Measurements from ENCODE around the gene CHI3L2.
"Not testable (repeated sequence)": the region's sequence is repeated elsewhere in the genome, so short reads cannot be mapped to it uniquely, and the experiment has no call there.

Gene CHI3L2

GRCh38 chr1:111202707-111203623, 24.5 kb upstream of the CHI3L2 start:
- DNase-seq (ENCODE audit: low spot score), result no peak

GRCh38 chr1:111203681-111204200, 23.8 kb upstream of the CHI3L2 start:
- no peak for DNase-seq (ENCODE audit: low spot score)

GRCh38 chr1:111204201-111204982, 23.1 kb upstream of the CHI3L2 start:
- no peak for DNase-seq (ENCODE audit: low spot score)

GRCh38 chr1:111204983-111205713, 22.4 kb upstream of the CHI3L2 start:
- DNase-seq (ENCODE audit: low spot score), result no peak

- no peak for DNase-seq (ENCODE audit: low spot score)
Measured at GRCh38 chr1:111205714-111206050, 21.8 kb upstream of the CHI3L2 start.

GRCh38 chr1:111208921-111209320, 18.6 kb upstream of the CHI3L2 start:
- no peak for DNase-seq (ENCODE audit: low spot score)

- DNase-seq (ENCODE audit: low spot score), result no peak
Measured at GRCh38 chr1:111209622-111210021, 17.9 kb upstream of the CHI3L2 start.

- no peak for DNase-seq (ENCODE audit: low spot score)
Measured at GRCh38 chr1:111211921-111212320, 15.6 kb upstream of the CHI3L2 start.

GRCh38 chr1:111212634-111213335, 14.7 kb upstream of the CHI3L2 start:
- no peak for DNase-seq (ENCODE audit: low spot score)

- DNase-seq (ENCODE audit: low spot score), result no peak
Measured at GRCh38 chr1:111213412-111213811, 14.1 kb upstream of the CHI3L2 start.

GRCh38 chr1:111214074-111214801, 13.3 kb upstream of the CHI3L2 start:
- no peak for DNase-seq (ENCODE audit: low spot score)

GRCh38 chr1:111214884-111215283, 12.6 kb upstream of the CHI3L2 start:
- no peak for DNase-seq (ENCODE audit: low spot score)

- DNase-seq (ENCODE audit: low spot score), result not testable (repeated sequence)
Measured at GRCh38 chr1:111215285-111215684, 12.2 kb upstream of the CHI3L2 start.

- no peak for DNase-seq (ENCODE audit: low spot score)
Measured at GRCh38 chr1:111216751-111217150, 10.8 kb upstream of the CHI3L2 start.

- DNase-seq (ENCODE audit: low spot score), result no peak
Measured at GRCh38 chr1:111217183-111217910, 10.2 kb upstream of the CHI3L2 start.

GRCh38 chr1:111218701-111219556, 8.6 kb upstream of the CHI3L2 start:
- no peak for DNase-seq (ENCODE audit: low spot score)

- no peak for DNase-seq (ENCODE audit: low spot score)
Measured at GRCh38 chr1:111219557-111220286, 7.8 kb upstream of the CHI3L2 start.

- DNase-seq (ENCODE audit: low spot score), result no peak
Measured at GRCh38 chr1:111220302-111220890, 7.1 kb upstream of the CHI3L2 start.

Data from RKO (cell line).